Measurements from ENCODE around the gene SERPINA3. TPM values are rescaled to one million over a fixed set of nuclear protein-coding genes. Genes with fewer than 3 reads are reported as not detected.

Gene SERPINA3
- total RNA-seq, 1 experiment from 2014 or later, result not detected

GRCh38 chr14:94641632-94641955 lies 29.4 kb downstream of the SERPINA3 start:
- TF ChIP-seq CTCF (conservative IDR thresholded peaks at IDR 0.05) (no peak), EZH2 (IDR thresholded peaks at IDR 0.05; ENCODE audit: low read depth) (no peak)
- Histone ChIP-seq H2AFZ (no peak overlapping the region), H3K79me2 (ENCODE audit: low read depth) (no peaks in the 10 kb centered on the region), H3K9me2 (ENCODE audit: insufficient read depth) (no peaks in the 10 kb centered on the region), H3F3A (ENCODE audit: insufficient read depth, low read depth) (no peaks in the 10 kb centered on the region), H3K9me3 (ENCODE audit: insufficient read depth, low read depth) (no peaks in the 10 kb centered on the region), H3K4me1 (replicated peaks; ENCODE audit: insufficient read depth) (no peaks in the 10 kb centered on the region), H4K20me1 (ENCODE audit: insufficient read depth) (no peaks in the 10 kb centered on the region), H3K4me2 (no peak overlapping the region), H3K27me3 (ENCODE audit: insufficient read depth, low read depth) (no peaks in the 10 kb centered on the region), H3K4me3 (no peak overlapping the region), H3K36me3 (ENCODE audit: low read depth) (no peaks in the 10 kb centered on the region), H3K27ac (no peak overlapping the region)
- POLR2A ChIA-PET (ENCODE audit: unreplicated experiment), result no interaction called here
- CTCF ChIA-PET, result no interaction called here
- intact Hi-C loops (cut with micrococcal nuclease; ENCODE audit: unreplicated experiment), result no loop called here
- no TSS peak for BruUV-seq (replicated peaks)
- DNase-seq, result no peak

GRCh38 chr14:94643316-94644101 lies 31.3 kb downstream of the SERPINA3 start:
- Histone ChIP-seq H4K20me1 (ENCODE audit: insufficient read depth) (no peaks in the 10 kb centered on the region), H3K27me3 (ENCODE audit: insufficient read depth, low read depth) (no peaks in the 10 kb centered on the region), H2AFZ (no peak overlapping the region), H3K9me3 (ENCODE audit: insufficient read depth, low read depth) (no peaks in the 10 kb centered on the region), H3K79me2 (ENCODE audit: low read depth) (no peaks in the 10 kb centered on the region), H3K36me3 (ENCODE audit: low read depth) (no peaks in the 10 kb centered on the region), H3K9me2 (ENCODE audit: insufficient read depth) (no peaks in the 10 kb centered on the region), H3F3A (ENCODE audit: insufficient read depth, low read depth) (no peaks in the 10 kb centered on the region), H3K4me2 (no peak overlapping the region), H3K4me1 (replicated peaks; ENCODE audit: insufficient read depth) (no peaks in the 10 kb centered on the region), H3K4me3 (no peak overlapping the region), H3K27ac (no peak overlapping the region)
- no TSS peak for BruUV-seq (replicated peaks)
- intact Hi-C loops (cut with micrococcal nuclease; ENCODE audit: unreplicated experiment), result no loop called here
- TF ChIP-seq CTCF (conservative IDR thresholded peaks at IDR 0.05) (no peak), EZH2 (IDR thresholded peaks at IDR 0.05; ENCODE audit: low read depth) (no peak)
- DNase-seq, result no peak
- CTCF ChIA-PET, result no interaction called here
- POLR2A ChIA-PET (ENCODE audit: unreplicated experiment), result no interaction called here

GRCh38 chr14:94644102-94644535 lies 31.9 kb downstream of the SERPINA3 start:
- TF ChIP-seq EZH2 (IDR thresholded peaks at IDR 0.05; ENCODE audit: low read depth) (no peak), CTCF (conservative IDR thresholded peaks at IDR 0.05) (no peak)
- H3K27ac ChIP-seq, result no peak overlapping the region
- DNase-seq, result no peak
- no peak overlapping the region for H3K4me2 ChIP-seq
- POLR2A ChIA-PET (ENCODE audit: unreplicated experiment), result no interaction called here
- H3K36me3 ChIP-seq (ENCODE audit: low read depth), result no peaks in the 10 kb centered on the region
- no peaks in the 10 kb centered on the region for H3K79me2 ChIP-seq (ENCODE audit: low read depth)
- H3K27me3 ChIP-seq (ENCODE audit: insufficient read depth, low read depth), result no peaks in the 10 kb centered on the region
- no peak overlapping the region for H3K4me3 ChIP-seq
- no TSS peak for BruUV-seq (replicated peaks)
- H3K4me1 ChIP-seq (replicated peaks; ENCODE audit: insufficient read depth), result no peaks in the 10 kb centered on the region
- H2AFZ ChIP-seq, result no peak overlapping the region
- H3F3A ChIP-seq (ENCODE audit: insufficient read depth, low read depth), result no peaks in the 10 kb centered on the region
- no peaks in the 10 kb centered on the region for H3K9me2 ChIP-seq (ENCODE audit: insufficient read depth)
- CTCF ChIA-PET, result no interaction called here
- intact Hi-C loops (cut with micrococcal nuclease; ENCODE audit: unreplicated experiment), result no loop called here
- no peaks in the 10 kb centered on the region for H4K20me1 ChIP-seq (ENCODE audit: insufficient read depth)
- H3K9me3 ChIP-seq (ENCODE audit: insufficient read depth, low read depth), result no peaks in the 10 kb centered on the region
